ENCODE results near the gene BDNF.

Gene BDNF

DNA sequence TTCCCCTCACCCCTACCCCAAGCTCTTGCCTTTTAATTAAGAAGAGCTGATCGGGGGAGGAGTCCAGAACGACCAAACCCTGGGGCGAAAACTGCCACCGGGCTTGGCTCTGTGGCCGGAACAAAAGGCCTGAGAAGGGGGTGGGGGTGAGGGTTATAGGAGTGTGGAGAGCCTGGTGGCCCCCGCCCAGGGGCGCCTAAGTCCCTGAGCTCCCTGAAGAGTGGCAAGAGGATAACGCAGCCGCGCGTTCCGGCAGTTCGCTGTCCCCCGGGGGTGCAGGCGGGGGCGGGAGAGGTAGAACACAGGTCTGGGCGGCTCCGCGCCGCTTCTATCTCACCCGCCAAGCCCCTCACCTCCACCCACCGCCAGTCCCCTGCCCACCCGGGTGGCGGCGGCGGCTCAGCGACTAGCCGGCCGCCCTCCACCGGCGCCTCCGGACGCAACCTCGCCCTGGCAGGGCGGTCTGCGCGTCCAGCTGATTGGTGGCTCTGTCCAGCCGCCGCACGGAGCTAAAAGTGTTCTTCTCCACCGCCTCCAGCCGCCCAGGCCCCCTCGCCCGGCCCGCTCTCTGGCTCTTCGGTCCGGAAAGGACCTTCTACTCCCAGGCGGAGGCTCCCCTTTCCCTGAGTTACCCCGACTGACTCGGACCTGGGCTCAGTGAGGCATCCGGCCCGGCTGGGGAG, 18.7 kb upstream of the BDNF start:
- TF ChIP-seq, protein P1, sequence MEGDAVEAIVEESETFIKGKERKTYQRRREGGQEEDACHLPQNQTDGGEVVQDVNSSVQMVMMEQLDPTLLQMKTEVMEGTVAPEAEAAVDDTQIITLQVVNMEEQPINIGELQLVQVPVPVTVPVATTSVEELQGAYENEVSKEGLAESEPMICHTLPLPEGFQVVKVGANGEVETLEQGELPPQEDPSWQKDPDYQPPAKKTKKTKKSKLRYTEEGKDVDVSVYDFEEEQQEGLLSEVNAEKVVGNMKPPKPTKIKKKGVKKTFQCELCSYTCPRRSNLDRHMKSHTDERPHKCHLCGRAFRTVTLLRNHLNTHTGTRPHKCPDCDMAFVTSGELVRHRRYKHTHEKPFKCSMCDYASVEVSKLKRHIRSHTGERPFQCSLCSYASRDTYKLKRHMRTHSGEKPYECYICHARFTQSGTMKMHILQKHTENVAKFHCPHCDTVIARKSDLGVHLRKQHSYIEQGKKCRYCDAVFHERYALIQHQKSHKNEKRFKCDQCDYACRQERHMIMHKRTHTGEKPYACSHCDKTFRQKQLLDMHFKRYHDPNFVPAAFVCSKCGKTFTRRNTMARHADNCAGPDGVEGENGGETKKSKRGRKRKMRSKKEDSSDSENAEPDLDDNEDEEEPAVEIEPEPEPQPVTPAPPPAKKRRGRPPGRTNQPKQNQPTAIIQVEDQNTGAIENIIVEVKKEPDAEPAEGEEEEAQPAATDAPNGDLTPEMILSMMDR (IDR thresholded peaks at IDR 0.05; ENCODE audit: extremely low read depth, insufficient read depth, missing control alignments), result no peak

DNA sequence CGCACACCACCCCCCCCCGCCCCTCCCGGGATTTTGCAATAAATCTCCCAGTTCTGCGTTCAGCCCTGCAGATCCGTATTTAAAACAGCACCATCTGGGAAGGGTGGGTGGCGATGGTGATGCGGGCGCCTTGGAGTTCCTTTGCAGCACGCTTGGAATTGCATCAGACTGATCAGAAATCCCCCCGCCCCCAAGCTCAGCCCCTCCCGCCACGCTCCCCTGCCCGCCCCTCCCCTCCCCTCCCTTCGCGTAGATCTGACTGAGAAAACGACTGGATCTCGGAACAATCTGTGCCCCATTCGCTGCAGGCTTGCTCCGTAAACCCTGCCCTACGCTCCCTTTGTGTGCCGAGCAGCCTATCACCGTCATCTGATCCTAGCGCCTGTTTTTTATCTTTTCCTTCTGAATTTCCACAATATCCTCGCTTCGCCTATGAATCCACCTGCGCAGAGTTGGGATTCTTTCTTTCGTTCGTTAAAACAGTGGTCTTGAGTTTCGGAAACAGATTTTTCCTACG, 18.1 kb upstream of the BDNF start:
- in situ Hi-C loops (cut with MboI; ENCODE audit: low pct_unique_long_range_greater_than_20kb, low sequenced_read_pairs, unreplicated experiment), result loop anchor here (25.0 kb wide), 2 partner anchors 819 to 1619 kb away; no protein-coding TSS in a partner anchor
- no peak for DNase-seq (ENCODE audit: low spot score)
- TF ChIP-seq, protein P1 (IDR thresholded peaks at IDR 0.05; ENCODE audit: extremely low read depth, insufficient read depth, missing control alignments), result no peak

More for the DNA sequence above, 18.7 kb upstream of the BDNF start:
- in situ Hi-C loops (cut with MboI; ENCODE audit: low pct_unique_long_range_greater_than_20kb, low sequenced_read_pairs, unreplicated experiment), result loop anchor here (25.0 kb wide), 2 partner anchors 818 to 1618 kb away; no protein-coding TSS in a partner anchor
- DNase-seq (ENCODE audit: low spot score), result no peak

DNA sequence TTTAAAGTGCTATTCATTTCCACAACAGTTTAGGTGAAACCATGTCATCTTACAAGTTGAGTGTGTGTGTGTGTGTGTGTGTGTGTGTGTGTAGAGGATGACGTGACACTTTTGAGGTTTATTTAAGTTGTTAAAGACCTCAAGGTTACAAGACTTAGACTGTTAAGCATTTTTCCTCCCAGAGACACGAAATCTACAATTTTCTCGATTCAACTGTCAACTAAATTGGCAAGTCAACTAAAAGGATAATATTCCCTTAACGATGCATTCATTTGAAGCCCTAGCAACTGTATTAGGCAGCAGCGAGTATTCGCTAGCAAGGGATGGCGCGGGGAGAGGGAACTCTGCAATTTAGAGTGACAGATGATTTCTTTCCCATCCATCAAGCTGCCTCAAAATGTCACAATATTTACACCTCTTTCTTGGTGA, 17.6 kb upstream of the BDNF start:
- in situ Hi-C loops (cut with MboI; ENCODE audit: low pct_unique_long_range_greater_than_20kb, low sequenced_read_pairs, unreplicated experiment), result loop anchor here (25.0 kb wide), 2 partner anchors 819 to 1619 kb away; no protein-coding TSS in a partner anchor
- no peak for DNase-seq (ENCODE audit: low spot score)
- TF ChIP-seq, protein P1 (IDR thresholded peaks at IDR 0.05; ENCODE audit: extremely low read depth, insufficient read depth, missing control alignments), result no peak

DNA sequence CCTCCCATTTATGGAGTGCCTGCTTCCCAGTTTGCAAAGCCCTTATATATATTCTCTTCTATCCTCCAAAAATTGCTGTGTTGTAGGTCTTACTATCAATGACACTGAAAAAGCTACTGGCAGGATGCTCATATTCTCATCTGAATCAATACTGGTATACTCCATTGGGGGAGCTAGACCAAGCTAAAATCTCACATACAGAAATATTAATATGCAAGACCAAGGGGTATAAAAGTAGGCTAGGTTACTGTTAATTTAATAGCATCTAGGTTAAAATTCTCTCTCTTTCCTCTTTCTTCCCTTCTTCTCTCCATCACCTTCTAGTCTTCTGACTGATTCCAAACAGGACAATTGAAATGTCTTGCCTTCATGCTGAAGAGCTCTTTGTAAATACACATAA, 17.1 kb upstream of the BDNF start:
- no peak for DNase-seq (ENCODE audit: low spot score)
- TF ChIP-seq, protein P1 (IDR thresholded peaks at IDR 0.05; ENCODE audit: extremely low read depth, insufficient read depth, missing control alignments), result peak; percentile 26
- in situ Hi-C loops (cut with MboI; ENCODE audit: low pct_unique_long_range_greater_than_20kb, low sequenced_read_pairs, unreplicated experiment), result loop anchor here (25.0 kb wide), 2 partner anchors 820 to 1620 kb away; no protein-coding TSS in a partner anchor

DNA sequence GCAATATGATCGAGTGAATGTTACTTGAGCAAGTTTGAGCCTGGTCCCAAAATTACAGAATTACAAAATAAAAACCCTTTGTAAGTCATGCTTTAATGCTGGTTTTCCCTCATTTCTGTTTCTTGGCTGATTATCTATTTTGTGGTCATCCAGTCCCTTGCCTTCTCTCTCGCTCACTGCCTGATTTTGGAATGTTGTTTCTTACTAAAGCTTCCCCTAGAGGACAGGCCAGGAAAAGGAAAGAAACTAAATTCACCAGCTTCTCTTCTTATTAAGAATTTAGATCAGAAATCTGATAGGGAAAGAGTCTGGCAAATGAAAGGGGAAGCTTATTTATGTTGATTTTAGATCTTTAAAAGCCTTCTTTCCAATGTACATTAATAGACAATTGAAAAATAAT, 16.6 kb upstream of the BDNF start:
- in situ Hi-C loops (cut with MboI; ENCODE audit: low pct_unique_long_range_greater_than_20kb, low sequenced_read_pairs, unreplicated experiment), result loop anchor here (25.0 kb wide), 2 partner anchors 820 to 1620 kb away; no protein-coding TSS in a partner anchor
- DNase-seq (ENCODE audit: low spot score), result no peak
- TF ChIP-seq, protein P1 (IDR thresholded peaks at IDR 0.05; ENCODE audit: extremely low read depth, insufficient read depth, missing control alignments), result no peak

DNA sequence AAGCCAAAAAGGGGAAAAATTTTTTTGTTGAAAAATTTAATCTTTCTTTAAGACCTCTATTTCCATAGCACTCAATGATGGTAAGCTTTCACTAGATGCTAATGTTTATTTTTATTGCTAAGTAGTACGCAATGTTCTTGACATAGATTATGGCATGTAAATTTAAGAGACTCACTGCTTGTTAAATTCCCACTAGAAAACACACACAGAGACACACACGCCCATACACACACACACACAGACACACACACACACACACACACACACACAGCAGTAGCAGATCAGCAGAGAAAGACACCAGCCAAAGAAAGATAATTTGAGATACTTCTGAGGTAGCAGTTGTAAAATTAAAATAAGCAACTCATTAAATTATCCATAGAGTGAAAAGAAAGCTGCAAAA, 16.0 kb upstream of the BDNF start:
- in situ Hi-C loops (cut with MboI; ENCODE audit: low pct_unique_long_range_greater_than_20kb, low sequenced_read_pairs, unreplicated experiment), result loop anchor here (25.0 kb wide), 2 partner anchors 821 to 1621 kb away; no protein-coding TSS in a partner anchor
- TF ChIP-seq, protein P1 (IDR thresholded peaks at IDR 0.05; ENCODE audit: extremely low read depth, insufficient read depth, missing control alignments), result no peak

More for the DNA sequence above, 16.0 kb upstream of the BDNF start:
- DNase-seq (ENCODE audit: low spot score), result no peak

Measured in GM13977 (cell line).